Vagina (tissue), 2 donors: ENCODE data around the gene MEX3A.

Source experiments
- CTCF ChIP-seq, 3 experiments: fragments of 450-650 bp in 2 of 3; fragments of 200-600 bp in 1 of 3; sonication (generic) in 1 of 3; IDR thresholded peaks; one replicate each; pipeline ENCODE4 v1.5.1; 2017 to 2019; ENCODE audit warnings: antibody characterized with exemption in 3 of 3, mild to moderate bottlenecking in 2 of 3, moderate library complexity in 2 of 3
- POLR2AphosphoS5 ChIP-seq, 2 donors: sonication (generic); formaldehyde crosslinking; IDR thresholded peaks; one replicate each; pipeline ENCODE4 v1.9.0; 2017; ENCODE audit warnings: antibody characterized with exemption in 2 of 2, mild to moderate bottlenecking in 2 of 2, low read depth in 1 of 2; ENCODE audit not compliant: insufficient read depth in 1 of 2

DNA sequence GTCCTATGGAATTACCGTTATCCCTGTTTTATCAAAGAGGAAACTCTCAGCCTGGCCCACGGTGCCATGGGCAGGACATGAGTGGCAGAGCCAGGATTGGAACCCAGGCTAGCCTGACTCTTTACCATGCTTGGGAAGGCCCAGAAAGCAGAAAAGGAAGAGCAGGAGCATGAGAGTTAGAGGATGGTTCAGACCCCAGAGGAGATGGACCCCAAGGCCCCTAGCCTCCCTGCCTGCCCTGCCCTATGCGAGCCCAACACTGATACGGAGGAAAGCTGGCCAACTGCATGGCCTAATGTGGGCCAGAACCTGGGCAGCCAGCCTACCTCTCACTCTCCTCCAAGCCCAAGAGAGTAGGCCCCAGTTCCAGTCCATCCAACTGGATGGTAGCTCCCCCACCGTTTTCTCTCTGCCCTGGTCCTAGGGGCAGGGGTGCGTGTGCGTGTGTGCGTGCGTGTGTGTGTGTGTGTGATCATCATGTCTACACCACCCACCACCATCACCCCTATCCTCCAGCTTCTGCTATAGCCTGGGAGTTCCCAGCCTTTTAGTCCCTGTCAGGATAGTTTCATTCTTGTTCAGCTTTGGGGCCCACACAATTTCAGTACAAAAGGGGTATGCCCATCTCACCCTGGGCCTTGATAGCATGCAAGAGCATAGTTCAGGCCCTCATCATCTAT lies 15.4 kb upstream of the MEX3A start:
- TF ChIP-seq CTCF (IDR thresholded peaks at IDR 0.05) (no peak), POLR2AphosphoS5 (IDR thresholded peaks at IDR 0.05; ENCODE audit: insufficient read depth in 1 of 2, low read depth in 1 of 2) (no peak)
